ENCODE results near the gene AGBL1.

- no peak for TF ChIP-seq ATF3 (IDR thresholded peaks at IDR 0.05)
- no peak for TF ChIP-seq CTCF (IDR thresholded peaks at IDR 0.05; ENCODE audit: low read depth, low read length, missing input control)
- TF ChIP-seq FOXA1 (IDR thresholded peaks at IDR 0.05) = no peak
- no peak for TF ChIP-seq YY1 (IDR thresholded peaks at IDR 0.05)
- TF ChIP-seq RAD21 (IDR thresholded peaks at IDR 0.05) = no peak
- TF ChIP-seq EGR1 (IDR thresholded peaks at IDR 0.05; ENCODE audit: low read depth in 2 of 2) = no peak
- TF ChIP-seq TAF1 (conservative IDR thresholded peaks at IDR 0.05) = no peak
- TF ChIP-seq SP1 (IDR thresholded peaks at IDR 0.05) = no peak
- no peak for TF ChIP-seq GABPA (IDR thresholded peaks at IDR 0.05 in 1 of 2, conservative IDR thresholded peaks at IDR 0.05 in 1 of 2)
- TF ChIP-seq JUND (IDR thresholded peaks at IDR 0.05) = no peak
- TF ChIP-seq MAX (IDR thresholded peaks at IDR 0.05) = no peak
- no peak for TF ChIP-seq REST (IDR thresholded peaks at IDR 0.05)
- TF ChIP-seq ZBTB33 (IDR thresholded peaks at IDR 0.05) = no peak
- no peak for TF ChIP-seq RXRA (IDR thresholded peaks at IDR 0.05)
These were observed 302.7 kb downstream of the AGBL1 start for GRCh38 chr15:86382341-86382740.
